GM04504 (cell line): ENCODE data around the gene FARP1.
A peak's percentile ranks its signal among the peaks of the same experiment; 100 is the strongest.
"Not testable (repeated sequence)": the region's sequence is repeated elsewhere in the genome, so short reads cannot be mapped to it uniquely, and the experiment has no call there.

ENCODE experiments used
- DNase-seq: peaks from one replicate; pipeline ENCODE4 v3.0.0-alpha.2; 2012; ENCODE audit warnings: low read depth

Gene FARP1

DNA sequence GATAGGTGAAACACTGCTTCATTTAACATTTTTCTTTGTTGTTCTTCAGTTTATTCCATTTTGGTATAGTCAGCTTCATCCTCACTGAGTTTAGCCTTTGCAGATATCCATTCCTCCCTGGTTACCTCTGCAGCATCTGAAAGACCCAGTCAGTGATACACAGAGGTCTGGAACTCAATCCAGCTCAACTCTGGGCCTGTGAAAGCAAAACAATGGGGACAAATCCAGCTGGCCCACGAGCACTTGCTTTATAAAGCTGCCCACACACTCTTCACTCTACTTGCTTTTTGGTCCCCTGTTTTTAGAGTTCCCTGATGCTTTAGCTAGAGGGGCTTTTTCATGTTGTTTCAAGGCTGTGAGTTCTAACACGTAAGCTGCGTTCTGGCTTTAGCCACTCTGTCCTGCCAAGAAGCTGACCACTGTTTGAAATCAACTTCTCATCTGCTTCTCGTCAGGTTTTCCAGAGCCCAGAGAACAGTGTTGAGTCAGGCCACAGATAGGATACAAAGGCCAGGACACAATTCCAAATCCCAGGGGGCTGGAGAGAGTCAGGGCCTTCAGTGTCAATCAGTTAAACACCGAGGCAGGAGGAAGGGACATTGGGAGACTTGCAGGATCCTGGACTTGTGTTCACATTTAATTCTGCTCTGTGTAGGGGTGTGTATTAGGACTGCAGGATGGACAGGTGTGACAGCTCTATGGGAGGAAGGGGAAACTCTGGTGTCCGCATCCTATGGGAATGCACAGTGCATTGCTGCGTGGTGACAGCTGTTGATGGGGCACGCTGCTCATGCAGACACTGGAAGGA, 117.7 kb downstream of the FARP1 start:
- DNase-seq = no peak

GRCh38 chr13:98261165-98261702, 118.3 kb downstream of the FARP1 start:
- no peak for DNase-seq

DNA sequence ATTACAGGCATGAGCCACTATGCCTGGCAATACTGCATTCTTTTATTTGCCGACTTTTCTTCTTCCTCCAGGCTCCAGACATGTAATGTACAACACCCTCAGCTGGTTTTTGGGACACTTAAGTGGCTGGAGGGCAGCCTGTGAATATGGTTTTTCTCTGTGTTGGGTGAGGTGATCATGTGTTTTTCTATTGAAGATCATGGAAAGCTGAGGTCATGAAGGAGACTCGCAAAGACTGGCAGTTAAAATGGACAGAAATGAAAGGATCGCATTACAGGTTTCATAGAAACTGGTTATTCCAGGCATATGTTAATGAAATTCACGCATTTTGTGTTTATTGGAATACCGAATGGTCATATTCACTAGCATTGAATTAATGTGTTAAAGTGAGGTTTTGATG, 119.4 kb downstream of the FARP1 start:
- no peak for DNase-seq

GRCh38 chr13:98263841-98264240, 120.9 kb downstream of the FARP1 start:
- no peak for DNase-seq

DNA sequence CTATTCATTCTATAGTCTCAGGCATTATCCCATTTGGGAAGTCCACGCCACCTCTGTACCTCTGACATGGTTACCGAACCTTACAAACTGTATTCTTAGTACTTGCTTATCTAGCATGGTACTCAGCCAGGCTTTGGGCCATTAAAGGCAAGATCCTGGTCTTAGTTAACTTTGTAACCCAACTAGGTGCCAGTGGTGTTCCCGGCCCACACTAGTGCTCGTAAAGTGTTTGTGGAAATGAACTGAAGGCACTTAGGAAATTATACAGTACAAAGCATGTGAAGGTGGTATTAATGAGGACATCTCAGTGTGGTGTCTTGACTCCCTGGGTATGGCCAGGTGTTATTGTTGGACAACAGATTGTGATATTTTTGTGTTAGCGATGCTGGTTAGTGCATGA, 122.0 kb downstream of the FARP1 start:
- DNase-seq = no peak

DNA sequence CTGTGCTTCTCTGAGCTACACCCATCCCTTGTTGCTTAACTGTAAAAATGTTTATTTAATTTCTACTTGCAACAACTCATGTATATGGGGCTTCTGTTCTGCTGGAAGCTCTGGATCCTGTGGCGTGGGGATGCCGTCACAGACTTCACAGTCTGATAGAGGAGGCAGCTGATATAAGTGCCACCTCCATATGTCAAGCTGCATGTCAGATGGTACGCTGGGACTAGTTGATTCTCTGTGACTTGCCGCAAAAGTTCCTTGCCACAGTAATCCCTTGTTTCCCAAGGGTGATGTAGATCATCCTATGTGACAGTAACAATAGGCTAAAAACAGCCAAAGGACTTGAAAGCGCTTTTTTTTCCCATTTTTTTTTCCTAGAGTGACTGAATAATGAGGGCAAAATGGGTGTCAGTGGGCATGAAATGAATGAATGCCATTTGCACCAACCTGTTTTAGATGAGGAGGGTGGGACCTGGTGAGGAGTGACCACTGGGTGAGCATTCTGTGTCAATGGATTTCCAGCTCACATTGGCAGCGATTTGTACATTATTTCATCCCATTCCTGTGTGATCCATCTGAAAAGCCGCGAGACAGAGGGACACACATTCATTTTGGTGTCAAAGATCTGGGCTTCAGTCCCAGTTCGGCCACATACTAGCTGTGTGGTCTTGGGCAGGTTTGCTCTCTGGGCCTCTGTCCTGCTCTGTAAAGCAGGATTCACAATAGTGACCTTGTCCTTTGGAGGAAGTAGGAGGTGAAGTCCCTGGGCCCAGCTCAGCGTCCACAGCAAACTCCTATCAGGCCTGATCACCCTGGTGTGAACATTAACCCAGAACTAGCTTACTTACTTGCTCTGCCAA, 123.0 kb downstream of the FARP1 start:
- no peak for DNase-seq

DNA sequence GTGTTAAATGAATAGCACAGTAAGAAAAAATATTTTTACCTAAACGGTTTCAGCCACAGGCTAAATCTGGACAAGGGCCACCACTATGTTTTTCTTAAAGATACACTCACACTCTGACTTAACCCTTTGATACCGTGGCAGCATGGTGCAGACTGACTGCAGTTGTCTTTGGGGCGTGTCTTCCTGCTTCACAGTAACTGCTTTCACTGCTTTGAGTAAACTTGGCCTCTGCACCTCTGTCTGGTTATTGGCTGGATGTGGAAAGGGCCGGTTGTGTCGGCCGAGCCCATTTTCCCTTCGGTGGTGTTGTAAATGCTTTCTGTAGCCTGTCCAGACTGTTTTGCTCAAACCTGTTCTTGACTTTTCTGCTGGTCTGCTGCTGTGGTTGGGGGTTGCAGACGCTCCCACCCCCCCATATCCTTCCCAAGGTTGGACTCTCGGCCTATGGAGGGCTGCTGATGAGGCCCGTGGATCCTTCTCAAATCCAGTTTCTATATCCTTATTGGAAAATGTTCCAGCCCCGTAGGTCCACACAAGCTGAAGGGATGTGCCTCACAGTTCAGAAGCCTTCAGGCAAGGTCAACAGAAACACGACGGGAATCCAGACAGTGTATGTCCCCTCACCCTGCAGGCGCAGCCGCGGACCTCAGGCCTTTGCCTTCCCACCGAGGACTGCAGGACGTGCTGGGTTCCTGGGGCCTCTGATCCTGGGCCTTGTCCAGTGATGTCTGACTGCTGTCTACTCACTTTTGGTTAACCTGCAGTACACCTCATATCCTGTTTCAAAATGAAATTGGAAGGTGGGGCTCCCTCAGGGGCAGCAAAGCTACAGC, 124.4 kb downstream of the FARP1 start:
- DNase-seq = no peak

GRCh38 chr13:98269386-98269785, 126.5 kb downstream of the FARP1 start:
- no peak for DNase-seq

- no peak for DNase-seq
Observed at GRCh38 chr13:98270819-98271218, 127.9 kb downstream of the FARP1 start.

- DNase-seq = not testable (repeated sequence)
Observed at GRCh38 chr13:98271646-98272045, 128.8 kb downstream of the FARP1 start.

DNA sequence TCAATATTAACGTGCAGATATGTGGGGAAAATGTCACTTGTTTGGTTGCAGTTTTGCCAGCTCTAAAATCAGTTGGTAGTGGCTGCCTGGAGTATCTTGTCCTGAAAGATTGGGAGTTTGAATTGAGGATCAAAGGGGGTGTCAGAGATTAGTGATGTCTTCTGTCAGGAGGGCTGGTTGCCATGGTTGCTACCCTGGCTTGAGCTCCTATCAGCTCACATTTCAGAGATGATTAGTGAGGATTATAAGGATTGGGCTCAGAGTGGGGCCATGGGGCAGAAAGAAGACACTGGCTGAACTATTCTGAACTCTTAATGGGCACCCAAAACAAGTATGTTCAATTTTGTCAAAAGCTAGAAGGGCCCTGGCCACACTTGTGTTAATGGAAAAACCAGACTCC, 129.7 kb downstream of the FARP1 start:
- no peak for DNase-seq

- no peak for DNase-seq
Observed at GRCh38 chr13:98273067-98273823, 130.4 kb downstream of the FARP1 start.

GRCh38 chr13:98273824-98274742, 131.2 kb downstream of the FARP1 start:
- no peak for DNase-seq

- no peak for DNase-seq
Observed at GRCh38 chr13:98274921-98275487, 132.1 kb downstream of the FARP1 start.

- DNase-seq = peak; percentile 47
Observed at GRCh38 chr13:98275681-98276171, 132.8 kb downstream of the FARP1 start.

DNA sequence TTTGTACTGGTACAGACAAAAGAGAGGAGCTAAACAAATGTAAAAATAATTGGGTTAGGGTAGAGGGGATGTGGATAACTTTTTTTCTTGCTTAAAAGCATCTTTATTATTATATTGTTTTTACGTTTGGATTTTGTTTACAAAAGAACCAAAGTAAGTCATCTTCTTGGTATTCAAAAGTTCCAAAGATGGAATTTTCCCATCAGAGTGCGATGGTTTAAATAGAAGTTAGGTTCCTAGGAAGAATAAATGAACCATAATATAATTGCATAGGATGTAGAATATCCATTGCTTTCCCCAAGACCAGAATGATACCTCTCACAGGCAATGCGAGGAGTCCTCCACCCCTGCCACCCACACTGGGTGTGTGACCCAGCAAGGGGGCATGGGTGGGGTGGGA, 133.6 kb downstream of the FARP1 start:
- DNase-seq = no peak

GRCh38 chr13:98278068-98278724, 135.3 kb downstream of the FARP1 start:
- DNase-seq = no peak

DNA sequence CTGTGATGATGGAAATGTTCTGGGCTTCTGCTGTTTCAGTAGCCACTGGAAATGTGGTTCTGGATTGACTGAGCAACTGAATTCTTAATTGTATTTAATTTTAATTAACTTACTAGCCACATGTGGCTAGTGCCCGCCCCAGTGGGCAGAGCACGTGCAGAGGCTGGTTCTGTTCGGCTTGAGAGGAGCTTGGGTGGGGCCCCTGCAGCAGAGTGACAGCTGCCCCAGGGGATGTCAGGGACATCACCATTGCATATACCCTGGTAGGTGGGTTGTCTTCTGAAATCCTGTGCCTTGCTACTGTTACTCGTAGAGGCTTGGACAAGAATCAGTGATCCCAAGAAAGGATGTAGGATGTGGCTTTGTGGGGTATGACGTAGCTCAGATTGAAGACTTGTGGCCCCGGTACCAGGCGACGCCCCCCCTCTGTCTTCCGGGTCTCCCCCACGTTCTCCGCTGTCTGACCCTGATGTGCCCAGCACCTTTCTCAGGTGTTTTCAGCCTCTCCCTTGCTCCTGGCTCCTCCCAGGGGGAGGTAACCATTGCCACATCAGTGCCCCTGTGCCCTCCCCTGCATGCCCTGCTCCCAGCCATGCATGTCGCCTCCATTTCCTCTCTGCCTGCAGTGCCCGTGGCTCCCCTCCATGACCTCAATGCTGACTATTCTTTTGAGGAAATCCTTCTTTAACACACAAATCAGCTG, 136.7 kb downstream of the FARP1 start:
- no peak for DNase-seq

DNA sequence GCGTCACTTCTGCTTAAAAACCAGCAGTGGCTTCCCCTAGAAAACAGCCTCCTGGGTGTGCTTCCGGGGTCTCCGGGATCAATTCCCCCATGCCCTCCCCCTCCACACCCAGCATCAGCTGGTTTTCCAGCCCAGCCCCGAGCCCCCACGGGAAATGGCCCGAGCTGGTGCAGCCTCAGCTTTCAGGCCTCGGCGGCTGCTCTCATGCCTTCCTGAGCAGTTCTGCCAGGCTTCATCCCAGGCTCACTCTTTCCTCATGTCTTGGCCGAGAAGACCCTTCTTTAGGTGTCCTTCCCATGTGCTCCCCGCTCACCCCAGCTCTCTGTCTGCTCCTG, 137.2 kb downstream of the FARP1 start:
- DNase-seq = no peak
